ENCODE data around the gene POLR2E. TPM values are rescaled to one million over a fixed set of nuclear protein-coding genes. Genes with fewer than 3 reads are reported as not detected.

The POLR2E gene
- total and polyA plus RNA-seq, 8 donors = 40.0 to 69.4 (median 61.3) TPM

- TF ChIP-seq CTCF (IDR thresholded peaks at IDR 0.05) = no peak
- peak overlapping the region; percentile 2 to 44 (median 29) for H3K4me3 ChIP-seq
- no peak overlapping the region for H3K27ac ChIP-seq
- peaks cover 0 to 6% (median 0%) of the 10 kb centered on the region in 3 donors for H3K36me3 ChIP-seq
- no peak for FAIRE-seq
- intact Hi-C loops (cut with DNase I) = no loop called here
- peak in 3 of 6 donors; percentile 30 to 84 (median 61) for DNase-seq
- no peaks in the 10 kb centered on the region for H3K27me3 ChIP-seq
- H3K4me1 ChIP-seq = peaks cover 0 to 7% (median 0%) of the 10 kb centered on the region in 3 donors
- ATAC-seq = no peak
- H3K9me3 ChIP-seq = no peaks in the 10 kb centered on the region
- 51 to 68% methylated on average over 48 to 59 of the region's 59 CpGs for WGBS, 2 donors
Observed at GRCh38 chr19:1082928-1083816, 12.0 kb downstream of the POLR2E start.

GRCh38 chr19:1082165-1082927 lies 12.8 kb downstream of the POLR2E start:
- no peak for TF ChIP-seq CTCF (IDR thresholded peaks at IDR 0.05)
- no peaks in the 10 kb centered on the region for H3K27me3 ChIP-seq
- H3K27ac ChIP-seq = no peak overlapping the region
- peaks cover 0 to 7% (median 0%) of the 10 kb centered on the region in 3 donors for H3K4me1 ChIP-seq
- WGBS, 2 donors = 11 to 12% methylated on average over 26 to 51 of the region's 51 CpGs
- ATAC-seq (peak; percentile 80 to 91 (median 86)), DNase-seq (peak; percentile 90 to 98 (median 93)), FAIRE-seq (no peak)
- H3K36me3 ChIP-seq = no peaks in the 10 kb centered on the region
- intact Hi-C loops (cut with DNase I) = no loop called here
- H3K4me3 ChIP-seq = peak overlapping the region; percentile 2 to 44 (median 29)
- no peaks in the 10 kb centered on the region for H3K9me3 ChIP-seq

- no peak for FAIRE-seq
- Histone ChIP-seq H3K27ac (no peak overlapping the region), H3K9me3 (no peaks in the 10 kb centered on the region), H3K27me3 (no peaks in the 10 kb centered on the region), H3K4me1 (peaks cover 0 to 7% (median 0%) of the 10 kb centered on the region in 3 donors), H3K36me3 (no peaks in the 10 kb centered on the region), H3K4me3 (peak overlapping the region in 1 of 4 donors; percentile 31)
- 48 to 52% methylated on average over 52 to 58 of the region's 58 CpGs for WGBS, 2 donors
- intact Hi-C loops (cut with DNase I) = no loop called here
- peak in 1 of 4 donors; percentile 0 for ATAC-seq
- peak in 3 of 6 donors; percentile 52 to 86 (median 73) for DNase-seq
- TF ChIP-seq CTCF (IDR thresholded peaks at IDR 0.05) = no peak
Observed at GRCh38 chr19:1081301-1082164, 13.6 kb downstream of the POLR2E start.

- intact Hi-C loops (cut with DNase I) = no loop called here
- no peaks in the 10 kb centered on the region for H3K36me3 ChIP-seq
- no peaks in the 10 kb centered on the region for H3K27me3 ChIP-seq
- FAIRE-seq = no peak
- DNase-seq = peak in 3 of 6 donors; percentile 55 to 84 (median 58)
- no peak overlapping the region for H3K27ac ChIP-seq
- ATAC-seq = no peak
- TF ChIP-seq CTCF (IDR thresholded peaks at IDR 0.05) = no peak
- peaks cover 0 to 11% (median 0%) of the 10 kb centered on the region in 3 donors for H3K4me1 ChIP-seq
- no peaks in the 10 kb centered on the region for H3K9me3 ChIP-seq
- no peak overlapping the region for H3K4me3 ChIP-seq
- WGBS, 2 donors = 92 to 95% methylated on average over 50 of the region's 50 CpGs
Observed at GRCh38 chr19:1080360-1081161, 14.6 kb downstream of the POLR2E start.
